ENCODE data around the gene SFRP2.

DNA sequence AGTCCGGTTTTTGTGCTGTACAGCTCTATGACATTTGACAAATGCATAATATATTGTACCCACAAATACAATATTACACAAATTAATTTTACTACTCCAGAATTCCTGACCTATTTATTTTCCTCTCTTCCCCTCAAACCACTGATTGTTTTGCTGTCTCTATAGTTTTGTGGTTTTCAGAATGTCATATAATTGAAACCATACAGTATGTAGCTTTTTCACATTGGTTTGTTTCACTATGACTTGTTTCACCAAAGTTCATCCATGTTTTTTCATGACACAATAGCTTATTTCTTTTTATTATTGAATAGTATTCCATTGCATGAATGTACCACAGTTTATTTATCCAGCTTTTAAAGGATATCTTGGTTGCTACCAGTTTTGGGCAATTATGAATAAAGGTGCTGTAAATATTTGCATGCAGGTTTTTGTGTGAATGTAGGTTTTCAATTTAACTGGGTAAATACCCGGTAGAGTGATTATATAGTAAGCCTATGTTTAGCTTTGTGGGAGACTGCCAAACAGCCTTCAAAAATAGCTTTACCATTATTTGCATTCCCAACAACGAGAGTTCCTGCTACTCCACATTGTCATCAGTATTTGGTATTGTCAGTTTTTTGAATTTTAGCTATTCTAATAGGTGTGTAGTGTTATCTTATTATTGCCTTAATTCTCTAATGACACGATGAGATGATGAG lies 55.0 kb downstream of the SFRP2 start:
- TF ChIP-seq, protein P1, sequence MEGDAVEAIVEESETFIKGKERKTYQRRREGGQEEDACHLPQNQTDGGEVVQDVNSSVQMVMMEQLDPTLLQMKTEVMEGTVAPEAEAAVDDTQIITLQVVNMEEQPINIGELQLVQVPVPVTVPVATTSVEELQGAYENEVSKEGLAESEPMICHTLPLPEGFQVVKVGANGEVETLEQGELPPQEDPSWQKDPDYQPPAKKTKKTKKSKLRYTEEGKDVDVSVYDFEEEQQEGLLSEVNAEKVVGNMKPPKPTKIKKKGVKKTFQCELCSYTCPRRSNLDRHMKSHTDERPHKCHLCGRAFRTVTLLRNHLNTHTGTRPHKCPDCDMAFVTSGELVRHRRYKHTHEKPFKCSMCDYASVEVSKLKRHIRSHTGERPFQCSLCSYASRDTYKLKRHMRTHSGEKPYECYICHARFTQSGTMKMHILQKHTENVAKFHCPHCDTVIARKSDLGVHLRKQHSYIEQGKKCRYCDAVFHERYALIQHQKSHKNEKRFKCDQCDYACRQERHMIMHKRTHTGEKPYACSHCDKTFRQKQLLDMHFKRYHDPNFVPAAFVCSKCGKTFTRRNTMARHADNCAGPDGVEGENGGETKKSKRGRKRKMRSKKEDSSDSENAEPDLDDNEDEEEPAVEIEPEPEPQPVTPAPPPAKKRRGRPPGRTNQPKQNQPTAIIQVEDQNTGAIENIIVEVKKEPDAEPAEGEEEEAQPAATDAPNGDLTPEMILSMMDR (IDR thresholded peaks at IDR 0.05) = no peak
- TF ChIP-seq EP300 (IDR thresholded peaks at IDR 0.05) = no peak
